Measurements from ENCODE around the gene AAR2.

The AAR2 gene

DNA sequence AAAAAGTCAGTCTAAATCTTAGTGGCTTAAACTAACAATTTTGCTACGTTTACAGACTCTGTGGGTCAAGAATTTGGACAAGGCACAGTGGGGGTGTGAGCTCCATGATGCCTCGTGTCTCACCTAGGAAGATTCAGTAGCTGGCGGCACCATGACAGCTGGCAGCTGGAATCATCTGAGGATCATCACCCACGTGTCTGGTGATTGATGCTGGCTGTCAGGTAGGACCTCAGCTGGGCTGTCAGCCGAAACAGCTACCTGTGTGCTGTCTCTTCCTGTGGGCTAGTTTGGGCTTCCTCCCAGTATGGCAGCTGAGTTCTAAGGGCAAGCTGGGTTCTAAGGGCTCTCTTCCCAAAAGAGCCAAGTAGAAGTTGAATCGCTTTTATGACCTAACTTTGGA is 43.5 kb downstream of the AAR2 start:
- DNase-seq (ENCODE audit: low read depth) = no peak

GRCh38 chr20:36281785-36282380 is 45.6 kb downstream of the AAR2 start:
- no peak for DNase-seq (ENCODE audit: low read depth)

- no peak for DNase-seq (ENCODE audit: low read depth)
These were observed 48.5 kb downstream of the AAR2 start for GRCh38 chr20:36284751-36285150.

DNA sequence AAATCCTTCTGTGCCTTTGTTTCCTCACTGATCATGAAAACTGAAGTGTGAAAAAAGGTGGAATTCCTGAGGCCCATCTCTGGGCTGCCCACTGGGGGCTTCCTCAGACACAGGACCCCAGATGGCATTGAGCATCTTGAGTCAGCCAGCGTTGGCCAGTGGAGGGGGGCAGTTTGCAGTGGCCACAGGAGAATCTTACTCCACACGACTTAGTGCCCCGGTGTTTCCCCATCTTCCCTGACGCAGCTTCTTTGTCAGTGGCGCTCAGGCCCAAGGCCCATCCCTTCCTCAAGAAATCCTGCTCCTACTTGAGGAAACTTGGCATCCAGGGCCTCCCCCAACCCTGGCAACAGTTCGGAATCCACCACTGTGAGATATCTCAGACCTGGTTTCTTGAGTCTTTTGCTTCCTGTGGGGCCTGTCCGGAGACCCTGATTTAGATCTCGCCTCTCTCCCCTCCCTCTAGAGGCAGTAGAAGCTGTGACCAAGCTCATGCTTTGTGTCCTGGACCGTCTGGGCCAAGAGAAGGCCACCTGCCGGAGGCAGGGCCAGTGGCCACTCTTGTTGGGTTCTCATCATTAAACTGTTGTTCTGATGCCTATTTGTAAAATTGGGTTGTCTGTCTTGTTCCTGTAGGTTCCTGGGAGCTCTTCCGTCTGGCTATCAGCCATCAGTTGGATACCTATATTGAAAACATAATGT is 49.6 kb downstream of the AAR2 start:
- no peak for DNase-seq (ENCODE audit: low read depth)

- DNase-seq (ENCODE audit: low read depth) = no peak
These were observed 61.4 kb downstream of the AAR2 start for GRCh38 chr20:36297656-36298055.

DNA sequence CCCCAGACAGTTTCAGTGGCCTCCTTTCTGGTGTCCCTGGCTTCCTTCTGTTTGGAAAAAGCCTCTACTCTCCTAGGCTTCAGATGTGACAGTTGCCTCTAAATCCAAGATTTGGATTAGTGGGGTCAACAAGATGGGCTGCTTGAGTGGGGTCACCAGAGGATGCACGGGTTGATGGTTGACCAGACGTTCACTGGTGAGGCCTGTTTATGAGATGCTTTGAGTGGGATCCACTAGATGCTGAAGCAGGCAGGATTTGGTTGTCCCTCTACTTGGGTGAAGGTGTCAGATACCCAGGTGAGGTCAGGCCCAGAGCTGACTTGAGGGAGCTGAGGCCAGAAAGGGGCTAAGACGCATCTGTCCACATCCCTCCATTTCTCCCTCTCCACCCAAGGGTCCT is 61.8 kb downstream of the AAR2 start:
- no peak for DNase-seq (ENCODE audit: low read depth)

GRCh38 chr20:36298795-36299339 is 62.6 kb downstream of the AAR2 start:
- no peak for DNase-seq (ENCODE audit: low read depth)

DNA sequence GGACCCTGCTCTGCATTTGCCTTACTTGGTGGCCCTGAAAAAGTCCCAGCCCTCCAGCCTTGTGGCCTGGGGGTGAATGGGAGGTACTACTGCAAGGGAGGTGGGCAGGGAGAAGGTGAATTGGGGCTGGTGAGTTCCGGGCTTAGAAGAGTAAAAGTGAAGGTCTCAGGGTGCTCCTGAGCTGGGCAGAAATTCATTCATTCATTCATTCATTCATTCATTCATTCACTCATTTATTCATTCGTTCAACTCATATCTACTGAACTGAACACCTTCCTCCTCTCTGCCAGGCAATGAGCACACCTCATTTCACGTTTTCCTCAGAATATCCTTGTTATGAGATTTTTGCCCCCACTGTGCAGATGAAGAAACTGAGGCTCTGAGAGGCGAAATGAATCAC is 63.2 kb downstream of the AAR2 start:
- no peak for DNase-seq (ENCODE audit: low read depth)

DNA sequence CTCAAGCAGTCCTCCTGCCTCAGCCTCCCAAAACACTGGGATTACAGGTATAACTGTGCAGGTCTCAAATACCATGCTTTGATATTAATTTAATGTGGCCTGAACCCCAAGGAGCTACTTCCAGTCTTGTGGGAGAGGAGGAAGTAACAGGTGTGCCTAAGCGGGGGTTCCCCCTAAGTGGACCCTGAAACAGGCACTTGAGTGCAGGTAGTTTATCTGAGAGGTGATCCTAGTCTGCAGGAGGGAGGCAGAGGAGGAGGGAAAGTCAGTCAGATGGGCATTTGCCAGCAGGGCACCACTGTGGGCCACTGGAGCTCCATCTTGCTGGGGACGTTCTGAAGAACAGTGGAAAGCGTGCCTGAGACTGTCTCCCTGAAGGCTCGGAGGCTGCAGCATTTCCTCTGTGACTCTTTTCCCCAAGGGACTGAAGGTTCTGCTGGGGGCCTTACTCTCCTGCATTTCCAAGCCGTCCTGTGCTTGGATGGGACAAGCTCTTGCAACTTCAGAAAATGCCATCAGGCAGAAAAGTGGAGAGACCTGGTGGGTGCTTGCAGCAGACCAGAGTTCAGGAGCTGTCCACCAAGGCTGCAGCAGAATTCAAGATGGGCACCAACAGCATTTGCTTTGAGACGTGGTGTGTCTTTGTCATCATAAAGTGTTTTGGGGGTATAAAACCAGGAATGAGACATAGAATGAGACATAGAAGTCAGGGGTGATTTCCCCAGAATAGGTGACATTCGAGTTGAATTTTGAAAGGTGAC is 65.3 kb downstream of the AAR2 start:
- no peak for DNase-seq (ENCODE audit: low read depth)

DNA sequence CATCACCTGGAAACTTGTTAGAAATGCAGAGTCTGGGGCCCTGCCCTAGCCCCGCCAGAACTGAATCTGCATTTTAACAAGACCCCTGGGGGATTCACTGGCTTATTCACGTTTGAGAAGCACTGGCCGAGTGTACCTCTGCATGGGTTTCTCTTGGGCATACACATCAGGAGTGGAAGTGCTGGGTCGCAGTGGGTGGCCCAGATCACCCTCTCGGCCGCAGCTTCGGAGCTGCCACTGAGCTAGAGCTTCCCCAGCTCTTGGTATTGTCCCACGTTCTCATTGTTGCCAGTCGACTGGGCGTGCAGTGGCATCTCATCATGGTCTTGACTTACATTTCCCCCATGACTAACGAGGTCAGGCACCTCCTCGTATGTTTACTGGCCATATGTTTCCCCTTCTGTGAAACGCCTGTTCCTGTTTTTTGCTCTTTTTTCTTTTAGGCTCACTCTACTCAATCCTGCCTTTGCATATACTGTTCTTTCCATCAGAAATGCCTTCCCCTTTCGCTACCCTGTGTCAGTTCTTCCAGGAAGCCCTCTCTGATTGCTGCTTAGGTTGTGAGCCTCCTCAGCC is 66.8 kb downstream of the AAR2 start:
- DNase-seq (ENCODE audit: low read depth) = no peak

DNA sequence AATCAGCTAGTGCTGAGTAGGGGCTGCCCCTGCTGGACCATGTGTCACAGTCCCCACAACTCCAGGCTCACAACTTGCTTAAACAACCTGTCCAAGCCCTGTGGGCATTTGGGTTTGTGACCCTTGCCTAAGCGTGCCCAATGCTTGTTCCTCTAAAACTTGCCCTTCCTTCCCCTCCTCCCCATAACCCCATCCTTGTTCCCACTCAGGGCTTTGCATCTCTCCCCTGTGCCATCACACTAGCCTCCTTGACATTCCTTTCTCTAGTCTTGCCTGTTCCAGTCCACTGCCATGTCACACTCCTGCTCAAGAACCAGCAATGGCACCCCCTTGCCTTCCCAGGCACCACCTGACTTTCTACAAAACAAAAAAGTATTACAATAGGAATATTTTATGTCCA is 67.6 kb downstream of the AAR2 start:
- DNase-seq (ENCODE audit: low read depth) = no peak

- no peak for DNase-seq (ENCODE audit: low read depth)
These were observed 68.7 kb downstream of the AAR2 start for GRCh38 chr20:36304786-36305495.

- no peak for DNase-seq (ENCODE audit: low read depth)
These were observed 69.6 kb downstream of the AAR2 start, which contains the start of gene DLGAP4 for GRCh38 chr20:36305602-36306551. Gene DLGAP4, plus strand, starts transcription at chr20:36306339. Its CDS starts 125,379 bp downstream, at chr20:36431718.
